Neural progenitor cell (in vitro differentiated cells): ENCODE data around the gene CEP290.

Source experiments
- EZH2 ChIP-seq: fragments of 200-600 bp; sonication (generic); IDR thresholded peaks from 2 replicates; pipeline ENCODE4 v1.6.1; 2017; ENCODE audit warnings: antibody characterized with exemption, mild to moderate bottlenecking, moderate library complexity
- EZH2phosphoT487 ChIP-seq: fragments of 200-600 bp; sonication (generic); IDR thresholded peaks from 2 replicates; pipeline ENCODE4 v1.6.1; 2017; ENCODE audit warnings: antibody characterized with exemption
- TF ChIP-seq, protein P1 (sequence below): fragments of 200-600 bp; sonication (generic); IDR thresholded peaks from 2 replicates; pipeline ENCODE4 v1.5.1; 2017; ENCODE audit warnings: antibody characterized with exemption, mild to moderate bottlenecking

DNA sequence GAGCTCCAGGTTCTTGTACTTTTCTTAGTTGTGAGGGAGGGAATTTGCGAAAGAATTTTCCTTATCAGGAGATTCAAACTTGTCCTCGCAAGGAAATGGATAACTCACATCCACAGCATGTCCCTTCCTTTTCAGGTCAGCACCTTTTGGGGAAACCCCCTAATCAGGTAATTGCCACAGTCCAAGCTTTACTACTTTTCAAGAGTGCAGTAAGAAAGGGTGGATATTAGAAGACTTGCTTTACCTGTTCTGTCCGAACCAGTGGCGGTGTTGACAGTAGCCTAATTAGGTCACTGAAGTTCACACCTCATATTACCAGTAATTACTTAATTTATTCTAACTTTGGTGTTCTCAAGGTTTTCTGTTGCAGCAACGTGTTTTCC lies 106.0 kb downstream of the CEP290 start:
- TF ChIP-seq, protein P1, sequence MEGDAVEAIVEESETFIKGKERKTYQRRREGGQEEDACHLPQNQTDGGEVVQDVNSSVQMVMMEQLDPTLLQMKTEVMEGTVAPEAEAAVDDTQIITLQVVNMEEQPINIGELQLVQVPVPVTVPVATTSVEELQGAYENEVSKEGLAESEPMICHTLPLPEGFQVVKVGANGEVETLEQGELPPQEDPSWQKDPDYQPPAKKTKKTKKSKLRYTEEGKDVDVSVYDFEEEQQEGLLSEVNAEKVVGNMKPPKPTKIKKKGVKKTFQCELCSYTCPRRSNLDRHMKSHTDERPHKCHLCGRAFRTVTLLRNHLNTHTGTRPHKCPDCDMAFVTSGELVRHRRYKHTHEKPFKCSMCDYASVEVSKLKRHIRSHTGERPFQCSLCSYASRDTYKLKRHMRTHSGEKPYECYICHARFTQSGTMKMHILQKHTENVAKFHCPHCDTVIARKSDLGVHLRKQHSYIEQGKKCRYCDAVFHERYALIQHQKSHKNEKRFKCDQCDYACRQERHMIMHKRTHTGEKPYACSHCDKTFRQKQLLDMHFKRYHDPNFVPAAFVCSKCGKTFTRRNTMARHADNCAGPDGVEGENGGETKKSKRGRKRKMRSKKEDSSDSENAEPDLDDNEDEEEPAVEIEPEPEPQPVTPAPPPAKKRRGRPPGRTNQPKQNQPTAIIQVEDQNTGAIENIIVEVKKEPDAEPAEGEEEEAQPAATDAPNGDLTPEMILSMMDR = no peak
- TF ChIP-seq EZH2 (no peak), EZH2phosphoT487 (no peak)
